Measurements from ENCODE around the gene HOXC12.

HOXC12 gene

DNA sequence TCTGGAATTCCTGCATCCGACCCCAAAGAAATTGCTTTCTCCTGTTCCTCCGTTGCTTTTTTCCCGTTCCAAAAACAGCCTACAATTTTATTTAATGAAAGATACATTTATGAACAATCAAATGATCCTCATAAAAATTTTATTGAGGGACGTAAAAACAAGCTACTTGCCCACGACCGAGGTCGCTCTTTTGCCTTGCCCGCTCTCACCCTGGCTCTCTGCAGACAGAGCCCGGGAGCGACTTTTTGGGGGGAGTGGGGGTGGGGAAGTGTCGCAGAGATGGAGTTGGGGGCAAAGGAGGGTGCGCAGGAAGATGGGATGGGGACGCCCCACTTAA lies 44.2 kb downstream of the HOXC12 start:
- DNase-seq, result no peak

DNA sequence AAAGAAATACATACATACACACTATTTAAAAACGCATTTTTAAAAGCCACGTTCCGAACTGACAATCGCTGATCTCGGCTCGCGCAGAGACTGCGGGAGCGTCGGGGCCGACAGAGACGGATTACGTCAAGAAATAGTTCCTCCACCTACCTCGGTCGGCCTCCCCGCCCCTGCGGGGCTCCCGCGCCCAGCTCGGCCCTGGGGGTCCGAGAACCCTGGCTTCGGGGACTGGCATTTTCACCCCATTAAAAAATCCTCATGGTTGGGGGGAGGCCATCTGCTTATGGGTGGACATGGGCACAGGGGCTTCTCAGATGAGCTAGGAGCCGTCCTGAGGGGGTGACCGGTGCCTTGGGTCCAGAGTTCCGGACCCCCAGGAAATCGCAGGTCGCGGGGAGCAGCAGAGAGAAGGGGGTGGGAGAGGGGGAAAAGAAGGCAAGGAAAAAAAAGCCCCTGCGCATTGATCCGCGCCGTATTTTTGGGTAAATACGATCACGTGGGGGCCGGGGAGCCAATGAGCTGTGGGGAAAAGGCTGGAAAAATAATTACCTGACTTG lies 44.9 kb downstream of the HOXC12 start:
- peak; percentile 54 for DNase-seq

DNA sequence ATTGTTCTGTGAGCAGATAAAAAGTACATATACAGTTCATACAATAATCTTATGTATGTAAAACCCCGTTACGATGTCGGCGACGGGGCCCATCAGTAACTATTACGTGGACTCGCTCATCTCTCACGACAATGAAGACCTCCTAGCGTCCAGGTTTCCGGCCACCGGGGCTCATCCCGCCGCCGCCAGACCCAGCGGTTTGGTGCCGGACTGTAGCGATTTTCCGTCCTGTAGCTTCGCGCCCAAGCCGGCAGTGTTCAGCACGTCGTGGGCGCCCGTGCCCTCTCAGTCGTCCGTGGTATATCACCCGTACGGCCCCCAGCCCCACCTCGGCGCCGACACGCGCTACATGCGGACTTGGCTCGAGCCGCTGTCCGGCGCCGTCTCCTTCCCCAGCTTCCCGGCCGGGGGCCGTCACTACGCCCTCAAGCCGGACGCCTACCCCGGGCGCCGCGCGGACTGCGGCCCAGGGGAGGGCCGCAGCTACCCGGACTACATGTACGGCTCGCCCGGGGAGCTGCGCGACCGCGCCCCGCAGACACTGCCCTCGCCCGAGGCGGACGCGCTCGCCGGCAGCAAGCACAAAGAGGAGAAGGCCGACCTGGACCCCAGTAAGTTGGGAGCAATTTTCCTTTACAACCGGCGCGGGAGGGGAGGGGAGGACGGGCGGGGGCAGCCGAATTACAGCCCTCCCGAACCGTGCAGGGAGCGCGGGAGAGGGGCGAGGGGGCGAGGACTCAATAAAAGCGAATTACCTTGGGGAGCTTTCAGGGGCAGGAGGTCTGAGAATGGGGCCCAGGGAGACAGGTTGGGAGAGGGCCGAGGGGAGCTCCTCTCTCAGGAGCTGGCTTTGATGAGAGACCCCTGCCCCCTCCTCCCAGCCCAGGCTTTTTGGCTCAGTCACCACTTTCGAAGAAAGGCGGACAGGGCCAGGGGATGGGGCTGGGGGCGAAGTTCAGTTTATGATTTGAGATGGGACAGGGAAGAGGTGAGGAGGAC lies 45.7 kb downstream of the HOXC12 start, which contains the start of gene HOXC9:
HOXC9 (plus strand) TSS at position 46 of the 999 bp plus-strand sequence; CDS start at position 74, 28 bp downstream.
- DNase-seq, result no peak

DNA sequence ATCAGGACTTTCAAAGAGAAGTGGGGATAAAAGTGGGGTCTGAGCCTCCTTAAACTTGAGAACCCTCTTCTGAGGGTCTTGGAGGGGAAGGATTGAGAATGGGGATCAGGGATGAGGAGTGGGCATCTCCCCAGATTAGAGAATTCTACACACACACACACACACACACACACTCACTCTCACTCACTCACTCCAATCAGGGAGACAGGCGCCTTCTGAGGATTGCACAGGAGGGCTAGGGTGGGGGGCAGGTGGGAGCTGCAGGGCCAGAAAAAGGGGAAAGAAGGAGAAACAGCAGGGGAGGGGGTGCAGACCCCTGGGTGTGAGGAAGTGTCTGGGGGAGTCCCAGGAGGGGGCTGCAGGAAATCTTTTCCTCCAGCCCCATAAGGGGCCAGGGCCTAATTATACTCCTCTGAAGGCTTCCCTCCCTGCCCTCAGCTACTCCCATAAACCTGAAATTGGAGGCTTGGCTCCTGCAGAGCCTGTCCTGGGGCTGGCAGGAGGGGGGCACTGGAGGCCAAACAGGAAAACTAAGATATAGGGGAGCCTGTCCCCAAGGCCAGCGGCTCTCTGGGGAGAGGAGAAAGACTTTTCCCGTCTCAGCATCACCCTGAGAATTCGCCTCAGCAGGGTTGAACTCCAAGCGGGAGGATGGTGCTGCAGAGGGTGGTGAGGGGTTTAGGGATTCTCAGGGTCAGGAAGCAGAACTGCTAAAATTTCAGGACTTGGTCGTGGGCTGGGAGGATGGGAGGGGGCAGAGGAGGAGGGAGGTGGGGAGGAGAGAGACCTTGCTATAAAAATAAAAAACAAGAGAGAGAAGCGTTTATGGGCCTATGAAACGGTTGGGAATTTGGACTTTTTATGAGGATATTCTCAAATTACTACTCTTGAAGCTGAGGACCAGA lies 46.8 kb downstream of the HOXC12 start:
- DNase-seq, result no peak

DNA sequence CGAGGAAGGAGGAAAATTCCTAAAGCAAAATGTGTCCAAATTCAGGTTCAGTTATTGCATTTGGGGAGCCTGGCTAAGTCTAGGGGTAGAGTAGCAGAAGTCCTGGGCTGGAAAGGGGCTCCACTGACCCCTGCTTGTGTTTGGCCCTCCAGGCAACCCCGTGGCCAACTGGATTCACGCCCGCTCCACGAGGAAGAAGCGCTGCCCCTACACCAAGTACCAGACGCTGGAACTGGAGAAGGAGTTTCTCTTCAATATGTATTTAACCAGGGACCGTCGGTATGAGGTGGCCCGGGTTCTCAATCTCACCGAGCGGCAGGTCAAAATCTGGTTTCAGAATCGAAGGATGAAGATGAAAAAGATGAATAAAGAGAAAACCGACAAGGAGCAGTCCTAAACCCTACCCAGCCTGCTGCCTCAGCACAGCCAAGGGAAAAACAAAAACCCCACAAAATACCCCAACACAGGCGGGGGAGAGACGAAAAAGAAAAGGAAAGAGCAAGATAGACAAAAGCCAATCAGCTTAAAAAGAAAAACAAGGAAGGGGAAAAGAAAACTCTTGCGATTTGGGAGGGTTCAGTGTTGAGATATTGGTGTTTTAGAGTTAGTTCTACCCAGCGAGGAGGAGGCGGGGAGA lies 47.7 kb downstream of the HOXC12 start:
- no peak for DNase-seq

DNA sequence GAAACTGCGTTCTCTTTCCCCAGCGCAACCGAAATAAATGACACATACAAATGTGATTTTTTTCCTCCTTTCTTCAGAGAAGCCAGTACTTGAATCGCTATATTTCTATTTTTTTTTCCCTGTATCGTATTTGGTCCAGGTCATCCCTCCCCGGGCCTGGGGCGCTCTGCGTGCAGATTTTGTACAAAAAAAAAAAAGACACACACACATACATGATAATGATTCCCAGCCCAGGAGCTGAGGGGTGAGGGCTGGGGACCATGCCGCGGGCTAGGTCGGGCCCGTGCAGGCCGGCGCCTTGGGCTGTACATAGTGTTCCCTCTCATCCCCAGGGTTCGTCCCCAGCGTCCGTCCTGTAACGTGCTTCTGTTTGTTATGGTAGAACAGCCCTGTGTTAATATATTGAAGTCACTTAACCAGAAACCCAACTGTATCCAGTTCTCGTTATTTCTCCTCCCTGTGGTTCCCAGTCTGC lies 48.2 kb downstream of the HOXC12 start:
- DNase-seq, result no peak

DNA sequence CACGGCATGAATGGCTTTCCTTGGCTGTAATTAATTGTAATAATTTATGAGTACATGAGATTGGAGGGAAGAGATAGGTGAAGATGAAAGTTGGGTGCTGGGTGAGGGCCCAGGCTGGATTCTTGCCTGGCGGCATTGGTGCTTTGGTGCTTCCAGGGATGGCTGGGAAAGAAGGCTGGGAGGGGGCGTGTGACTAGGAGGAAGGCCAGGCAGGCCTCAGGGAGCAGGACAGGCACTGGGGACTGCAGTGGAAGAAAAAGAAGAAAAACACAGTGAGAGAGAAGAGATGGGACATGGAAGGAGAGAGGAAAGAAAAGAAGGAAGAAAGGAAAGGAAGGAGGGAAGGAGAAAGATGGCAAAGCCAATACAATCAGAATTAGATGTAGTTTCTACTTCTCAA lies 48.9 kb downstream of the HOXC12 start:
- DNase-seq, result no peak

DNA sequence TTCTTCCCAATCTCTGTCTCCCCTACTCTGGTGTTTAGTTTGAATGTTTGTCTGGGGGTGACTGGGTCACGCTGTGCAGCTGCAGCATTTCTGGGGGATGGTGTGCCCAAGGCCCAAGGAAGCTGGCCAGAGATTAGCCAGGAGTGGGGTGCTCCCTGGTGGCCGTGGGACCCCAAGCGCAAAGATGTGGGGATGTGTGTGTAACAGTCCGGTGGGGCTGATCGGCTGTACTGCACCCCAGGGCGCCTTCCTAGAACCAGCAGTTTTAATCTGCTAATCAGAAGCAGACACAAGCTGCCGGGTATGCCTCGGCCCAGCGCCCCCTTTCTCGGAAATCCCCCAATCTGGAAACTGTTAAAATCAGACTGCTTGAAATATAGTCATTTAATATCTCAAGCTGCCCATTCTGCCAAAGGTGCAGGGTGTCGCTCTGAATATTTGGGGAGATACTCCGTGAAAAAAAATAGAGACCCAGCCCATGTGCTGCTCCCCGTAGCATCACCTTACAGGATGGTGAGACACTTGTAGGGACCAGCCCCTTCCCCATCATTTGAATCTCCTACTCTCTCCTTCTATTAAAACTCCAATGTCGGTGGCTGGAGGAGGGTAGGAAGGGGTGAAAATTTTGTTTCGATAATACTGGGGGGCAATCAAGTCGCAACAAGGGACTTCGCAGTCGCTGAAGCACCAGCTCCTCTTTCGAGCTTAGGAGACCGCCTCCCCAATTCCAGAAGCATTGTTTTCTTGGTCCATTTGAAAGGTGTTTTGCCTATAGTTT lies 49.5 kb downstream of the HOXC12 start:
- no peak for DNase-seq

DNA sequence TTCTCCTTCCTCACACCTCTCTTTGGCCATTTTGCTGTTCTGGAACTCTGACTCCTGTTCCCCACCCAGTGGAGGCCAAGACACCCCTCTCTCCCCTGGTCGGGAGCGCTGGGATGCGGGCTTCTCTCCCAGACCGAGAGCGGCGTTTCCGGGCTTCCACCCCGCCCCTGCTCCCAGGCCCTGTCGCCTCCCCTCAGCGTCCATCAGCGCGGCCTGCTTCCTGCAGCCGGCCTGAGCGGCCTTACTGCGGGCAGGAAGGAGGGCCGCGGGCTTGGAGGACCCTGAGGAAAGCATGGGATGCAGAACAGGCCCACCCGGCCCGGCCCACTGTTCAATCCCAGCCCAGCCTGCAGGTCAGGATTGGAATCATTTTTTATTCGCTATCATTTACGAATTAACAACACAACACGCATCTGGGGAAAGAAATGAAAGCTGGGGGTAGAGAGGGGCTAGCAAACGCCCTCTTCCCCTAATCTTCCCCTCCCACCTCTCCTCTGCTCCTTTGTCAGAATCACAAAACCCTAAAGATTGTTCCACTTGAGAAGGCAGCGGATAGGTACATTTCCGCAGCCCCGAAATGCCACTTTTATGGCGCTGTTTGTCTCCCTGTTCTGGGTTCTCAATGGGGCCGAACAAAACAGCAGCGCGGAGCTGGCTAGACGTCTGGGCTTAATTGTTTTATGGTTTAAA lies 50.3 kb downstream of the HOXC12 start:
- DNase-seq, result no peak

DNA sequence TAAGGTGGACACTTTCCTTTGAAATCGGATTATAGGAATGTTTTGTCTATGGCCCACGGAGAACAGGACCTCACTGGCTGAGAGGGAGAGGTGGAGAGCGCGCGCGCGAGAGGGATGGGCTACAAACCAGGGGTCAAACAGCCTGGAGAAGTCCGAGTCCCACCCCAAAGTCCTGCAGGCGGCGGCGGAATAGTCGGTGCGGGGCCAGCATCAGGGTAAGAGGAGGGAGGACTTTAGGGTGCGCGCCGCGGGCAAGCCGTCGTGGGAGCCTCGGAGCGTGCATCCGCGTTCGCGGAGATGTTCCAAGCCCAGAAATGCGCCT lies 50.8 kb downstream of the HOXC12 start:
- no peak for DNase-seq

DNA sequence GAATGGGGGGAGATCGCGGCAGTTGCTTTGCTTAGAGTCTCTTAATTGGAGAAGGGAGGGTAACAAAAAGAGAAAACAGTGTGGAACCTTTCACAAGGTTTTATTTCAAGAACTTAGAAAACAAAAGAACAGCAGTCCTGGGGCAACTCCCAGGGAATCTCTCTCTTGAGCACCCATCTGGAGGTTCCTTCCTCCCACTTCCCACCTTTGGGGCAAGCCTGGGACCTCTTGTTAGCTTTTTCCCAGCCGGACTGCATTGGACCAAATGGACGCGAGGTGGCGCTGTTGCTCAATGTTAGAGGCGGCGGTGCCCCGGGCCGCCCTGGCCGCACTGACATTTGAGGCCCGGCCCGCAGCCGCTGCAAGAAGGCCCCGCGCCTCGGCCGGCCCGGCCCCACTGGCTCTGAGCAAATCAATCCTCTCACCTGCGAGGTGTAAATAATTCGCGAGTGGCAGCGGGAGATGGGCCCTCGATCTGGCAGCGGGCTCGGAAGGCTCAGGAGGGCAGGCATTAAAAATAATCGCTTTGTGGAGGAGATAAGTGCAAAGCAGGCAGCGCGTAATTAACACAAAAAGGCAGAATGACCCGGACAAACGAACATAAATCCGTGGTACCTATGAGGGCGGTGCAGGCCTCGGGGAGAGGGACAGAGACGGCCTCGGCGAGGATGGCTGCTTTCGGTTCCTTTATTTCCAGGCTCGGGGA lies 51.3 kb downstream of the HOXC12 start:
- DNase-seq, result peak; percentile 94

DNA sequence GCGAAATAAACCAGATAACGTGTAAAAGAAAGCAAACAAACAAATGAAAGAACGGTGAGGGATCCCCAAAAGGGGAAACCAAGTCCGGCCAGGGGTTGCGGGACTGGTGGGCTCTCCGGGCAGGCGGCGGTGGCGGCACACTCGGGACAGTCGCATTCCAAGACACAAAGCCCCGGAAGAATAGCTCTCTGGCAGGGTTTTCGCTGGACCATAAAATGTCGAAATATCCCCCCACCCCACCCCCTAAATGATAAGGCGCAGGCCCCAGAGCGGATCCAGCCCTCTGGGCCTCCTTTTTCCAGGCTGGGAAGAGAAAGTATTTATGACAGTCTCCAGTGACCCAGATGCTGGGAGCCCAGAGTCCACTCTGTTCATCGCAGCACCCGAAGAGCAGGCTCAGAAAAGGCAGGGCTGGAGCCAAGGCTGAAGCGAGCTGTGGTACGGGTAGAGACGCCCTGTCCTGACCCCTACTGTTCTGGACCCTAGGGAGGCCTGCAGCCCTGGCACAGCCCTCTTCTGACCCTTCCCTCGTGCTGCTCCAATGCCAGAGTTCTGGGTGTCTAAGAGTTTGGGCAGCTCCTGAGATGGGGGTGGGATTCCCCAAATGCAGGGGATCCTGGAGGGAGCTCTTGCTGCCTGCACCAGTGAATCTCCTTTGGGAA lies 52.0 kb downstream of the HOXC12 start:
- no peak for DNase-seq

DNA sequence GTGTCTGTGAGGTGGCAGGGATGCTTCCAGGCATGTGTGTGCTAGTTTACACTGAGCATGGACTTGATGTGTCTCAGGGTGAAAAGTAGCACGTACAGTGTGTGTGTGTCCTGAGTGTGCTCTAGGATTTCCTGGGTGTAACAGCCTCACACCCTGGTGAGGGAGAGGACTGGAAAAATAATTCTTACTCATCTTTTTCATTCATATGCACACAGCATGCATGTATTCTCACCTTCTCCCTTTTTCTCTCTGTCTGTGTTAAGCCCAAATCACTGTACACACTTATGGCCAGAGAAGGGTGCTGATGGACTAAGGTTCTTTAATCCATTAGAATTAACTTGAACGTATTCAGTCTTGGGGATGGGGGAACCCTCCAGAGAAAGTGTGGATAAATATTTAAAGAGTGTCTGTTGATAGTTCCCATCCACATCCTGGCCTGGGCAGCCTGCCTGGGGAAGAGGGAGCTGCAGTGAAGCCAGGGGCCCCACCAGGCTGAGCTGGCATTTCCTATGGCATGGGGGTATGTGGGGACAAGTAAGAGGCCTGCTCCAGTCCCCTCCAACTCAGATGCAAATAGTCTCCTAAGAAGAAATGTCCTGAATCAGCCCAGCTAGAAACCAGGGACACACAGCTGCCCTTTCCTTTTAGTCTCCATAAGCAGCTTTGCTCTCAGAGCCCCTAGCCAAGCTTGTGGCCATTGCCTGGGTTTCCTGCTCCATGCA lies 53.0 kb downstream of the HOXC12 start:
- no peak for DNase-seq

DNA sequence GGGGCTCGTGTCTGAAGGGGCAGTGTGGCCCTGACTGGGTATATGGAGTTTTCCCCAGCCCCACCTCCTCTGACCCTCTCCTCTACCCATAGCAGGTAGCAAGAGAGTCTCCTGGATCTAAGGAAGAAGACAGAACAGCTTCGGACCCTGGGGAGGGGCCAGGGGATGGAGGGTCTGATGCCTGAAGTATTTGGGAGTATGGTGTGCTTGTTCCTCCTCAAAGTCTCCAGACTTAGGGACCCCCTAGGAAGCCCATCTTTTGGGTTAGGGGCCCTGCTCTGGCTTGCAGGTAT lies 53.5 kb downstream of the HOXC12 start:
- DNase-seq, result no peak
